ENCODE results near the gene OTUD7B. TPM values are rescaled to one million over a fixed set of nuclear protein-coding genes. Genes with fewer than 3 reads are reported as not detected.
A peak's percentile ranks its signal among the peaks of the same experiment; 100 is the strongest.

The OTUD7B gene
- total and polyA plus RNA-seq, 2 of the 8 experiments (the other 6 are each of a cell fraction or from before 2014, with no cell fraction given): 4.2 to 21.5 TPM

- no peak overlapping the region for H3K18ac ChIP-seq (ENCODE audit: extremely low read depth, low read length)
- no peak overlapping the region for H2BK120ac ChIP-seq (replicated peaks; ENCODE audit: low read depth, low read length)
- no peak overlapping the region for H3K23ac ChIP-seq (ENCODE audit: insufficient read length)
- no peaks in the 10 kb centered on the region for H3K9me3 ChIP-seq (ENCODE audit: insufficient read depth in 2 of 2, low read depth in 1 of 2, low read length in 1 of 2)
- no peak overlapping the region; the same call in 1 of the 2 replicates for H2BK12ac ChIP-seq (ENCODE audit: low read depth, low read length)
- no peak overlapping the region; the same call in 1 of the 2 replicates for H2AK5ac ChIP-seq (ENCODE audit: low read depth, low read length)
- ChIA-PET CTCF (ENCODE audit: partially characterized antibody) (interaction anchor here (1.5 to 2.4 kb wide), 2 partner anchors 34 to 173 kb away, joined by 5 to 8 read pairs; no protein-coding TSS in a partner anchor), POLR2A (ENCODE audit: partially characterized antibody) (interaction anchor here (0.6 to 1.8 kb wide), 5 partner anchors 9 to 156 kb away, joined by 3 to 5 read pairs (median 4); no protein-coding TSS in a partner anchor)
- H3K27me3 ChIP-seq (replicated peaks in 1 of 4; ENCODE audit: control insufficient read depth in 3 of 4, extremely low read depth in 1 of 4, insufficient read depth in 3 of 4, low read length in 3 of 4): no peaks in the 10 kb centered on the region
- H3K4me1 ChIP-seq (replicated peaks in 1 of 4; ENCODE audit: control insufficient read depth in 3 of 4, insufficient read depth in 4 of 4, low read length in 3 of 4): peaks cover 0 to 10% (median 5%) of the 10 kb centered on the region in 4 experiments; a peak in 4 of 7 replicates
- no peak overlapping the region for H2BK15ac ChIP-seq (ENCODE audit: low read length)
- H3K56ac ChIP-seq (replicated peaks; ENCODE audit: insufficient read length, low read depth, low read length): no peak overlapping the region
- H3K23me2 ChIP-seq (ENCODE audit: low read depth, low read length): no peaks in the 10 kb centered on the region
- H2AFZ ChIP-seq (ENCODE audit: low read length): no peak overlapping the region
- H3K79me1 ChIP-seq (ENCODE audit: low read depth, low read length): peaks cover 4% of the 10 kb centered on the region; the same call in 1 of the 2 replicates
- H4K20me1 ChIP-seq (replicated peaks in 1 of 2; ENCODE audit: control insufficient read depth in 1 of 2, insufficient read depth in 2 of 2, low read length in 2 of 2): peaks cover 0 to 2% of the 10 kb centered on the region in 2 experiments
- H3K9ac ChIP-seq (replicated peaks in 1 of 4; ENCODE audit: extremely low read depth in 1 of 4, low read depth in 3 of 4, low read length in 3 of 4): no peak overlapping the region
- H3K4me3 ChIP-seq (ENCODE audit: extremely low read depth in 1 of 4, insufficient read depth in 2 of 4, low read depth in 3 of 4, low read length in 4 of 4): no peak overlapping the region
- H2BK20ac ChIP-seq (ENCODE audit: low read length): no peak overlapping the region
- peaks cover 0 to 58% of the 10 kb centered on the region in 2 experiments; a peak in 2 of 4 replicates for H3K79me2 ChIP-seq (ENCODE audit: control insufficient read depth in 1 of 2, insufficient read depth in 2 of 2, low read length in 2 of 2)
- no peak overlapping the region for H4K5ac ChIP-seq (ENCODE audit: insufficient read length, low read depth, low read length)
- H2BK5ac ChIP-seq (ENCODE audit: low read depth, low read length): 0 out of 2 replicates have a peak overlapping the region, but pooled peaks have one; percentile 35
- H4K91ac ChIP-seq (replicated peaks; ENCODE audit: insufficient read length, low read length): no peak overlapping the region
- no peak overlapping the region for H3K4ac ChIP-seq (replicated peaks; ENCODE audit: insufficient read length, low read depth, low read length)
- 55% methylated on average over 2 of the region's 2 CpGs; no CpG with 5 or more reads in 1 of the 2 experiments for WGBS, 2 experiments (ENCODE audit: extremely low coverage in 1 of 2, insufficient coverage in 1 of 2, insufficient read length in 1 of 2, insufficient replicate concordance in 2 of 2, low coverage in 1 of 2, low lambda C conversion rate in 2 of 2, missing lambda C conversion rate in 1 of 2)
- no peak for DNase-seq (ENCODE audit: low read depth in 1 of 2, low spot score in 2 of 2)
- FAIRE-seq: no peak
- H3K4me2 ChIP-seq (ENCODE audit: insufficient read depth in 1 of 2, low read depth in 2 of 2, low read length in 2 of 2): peak overlapping the region; percentile 31 to 70
- no peak overlapping the region for H3K14ac ChIP-seq (ENCODE audit: insufficient read length)
- no peak overlapping the region for H4K8ac ChIP-seq (ENCODE audit: extremely low read depth, insufficient read depth, low read length)
- no peaks in the 10 kb centered on the region; a peak in 1 of 8 replicates for H3K36me3 ChIP-seq (ENCODE audit: control insufficient read depth in 2 of 4, insufficient read depth in 4 of 4, low read length in 3 of 4)
- H3K27ac ChIP-seq (ENCODE audit: low read depth, low read length): no peak overlapping the region; the same call in 1 of the 2 replicates
- TF ChIP-seq TAF7 (optimal IDR thresholded peaks at IDR 0.05; ENCODE audit: borderline replicate concordance, low read depth, low read length): no peak
- no peak for TF ChIP-seq EGR1 (IDR thresholded peaks at IDR 0.05; ENCODE audit: borderline replicate concordance, low read depth, low read length)
- TF ChIP-seq CHD1 (IDR thresholded peaks at IDR 0.05; ENCODE audit: low read depth, low read length): no peak
- no peak for TF ChIP-seq TAF1 (IDR thresholded peaks at IDR 0.05; ENCODE audit: low read depth, low read length)
- TF ChIP-seq SRF (IDR thresholded peaks at IDR 0.05; ENCODE audit: low read depth, low read length): no peak
- TF ChIP-seq ATF3 (IDR thresholded peaks at IDR 0.05; ENCODE audit: insufficient read depth, low read depth, low read length): no peak
- TF ChIP-seq SAP30 (IDR thresholded peaks at IDR 0.05; ENCODE audit: insufficient read depth, insufficient replicate concordance, low read length): no peak
- TF ChIP-seq NANOG (IDR thresholded peaks at IDR 0.05; ENCODE audit: insufficient read depth, low read depth, low read length, poor library complexity, severe bottlenecking): no peak
- no peak for TF ChIP-seq ASH2L (IDR thresholded peaks at IDR 0.05; ENCODE audit: low read length)
- no peak for TF ChIP-seq USF2 (IDR thresholded peaks at IDR 0.05; ENCODE audit: low read length)
- no peak for TF ChIP-seq POLR2A (IDR thresholded peaks at IDR 0.05; ENCODE audit: control extremely low read depth in 1 of 2, low read depth in 2 of 2, low read length in 2 of 2)
- TF ChIP-seq FOSL1 (IDR thresholded peaks at IDR 0.05; ENCODE audit: insufficient read depth, low read depth, low read length): no peak
Observed at GRCh38 chr1:149995927-149996326, 14.6 kb downstream of the OTUD7B start.

Data from H1 (cell line).